ENCODE results near the gene GOLM1.
A peak's percentile ranks its signal among the peaks of the same experiment; 100 is the strongest.
"Not testable (repeated sequence)": the region's sequence is repeated elsewhere in the genome, so short reads cannot be mapped to it uniquely, and the experiment has no call there.

The GOLM1 gene

GRCh38 chr9:86098824-86099700 is at the start of gene GOLM1:
TSS of gene GOLM1 (minus strand) at chr9:86099558. CDS start at chr9:86079320, 20,238 bp downstream.
- peak; percentile 64 for DNase-seq

GRCh38 chr9:86146671-86147070 is 47.3 kb upstream of the GOLM1 start:
- peak; percentile 16 for DNase-seq

DNA sequence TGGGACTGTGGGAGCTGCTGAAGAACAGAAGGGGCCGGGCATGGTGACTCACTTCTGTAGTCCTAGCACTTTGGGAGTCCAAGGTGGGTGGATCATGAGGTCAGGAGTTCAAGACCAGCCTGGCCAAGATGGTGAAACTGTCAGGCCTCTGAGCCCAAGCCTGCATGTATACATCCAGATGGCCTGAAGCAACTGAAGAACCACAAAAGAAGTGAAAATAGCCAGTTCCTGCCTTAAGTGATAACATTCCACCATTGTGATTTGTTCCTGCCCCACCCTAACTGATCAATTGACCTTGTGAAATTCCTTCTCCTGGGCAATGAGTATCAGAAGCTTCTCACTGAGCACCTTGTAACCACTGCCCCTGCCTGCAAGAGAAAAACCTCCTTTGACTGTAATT is 46.6 kb upstream of the GOLM1 start:
- not testable (repeated sequence) for DNase-seq

- no peak for DNase-seq
Measured at GRCh38 chr9:86142973-86143372, 43.6 kb upstream of the GOLM1 start.

DNA sequence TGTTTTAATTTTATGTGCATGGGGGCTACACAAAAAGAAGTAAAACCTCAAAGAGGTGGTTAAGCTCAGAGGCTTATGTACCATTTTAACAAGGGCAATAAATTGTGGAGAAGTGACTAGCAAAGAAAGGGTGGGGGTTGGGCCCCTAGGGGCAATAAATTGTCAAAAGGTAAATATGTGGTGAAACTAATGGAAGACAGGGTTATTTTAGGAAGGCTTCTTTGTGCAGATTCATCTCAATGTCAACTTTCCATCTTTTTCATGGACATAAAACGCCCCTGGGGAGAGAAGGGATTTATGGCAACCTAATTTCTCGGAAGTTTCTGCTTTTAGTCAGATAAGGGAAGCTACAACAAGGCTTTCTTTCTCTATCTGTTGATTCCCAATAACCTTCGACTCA is 42.5 kb upstream of the GOLM1 start:
- DNase-seq: no peak

DNA sequence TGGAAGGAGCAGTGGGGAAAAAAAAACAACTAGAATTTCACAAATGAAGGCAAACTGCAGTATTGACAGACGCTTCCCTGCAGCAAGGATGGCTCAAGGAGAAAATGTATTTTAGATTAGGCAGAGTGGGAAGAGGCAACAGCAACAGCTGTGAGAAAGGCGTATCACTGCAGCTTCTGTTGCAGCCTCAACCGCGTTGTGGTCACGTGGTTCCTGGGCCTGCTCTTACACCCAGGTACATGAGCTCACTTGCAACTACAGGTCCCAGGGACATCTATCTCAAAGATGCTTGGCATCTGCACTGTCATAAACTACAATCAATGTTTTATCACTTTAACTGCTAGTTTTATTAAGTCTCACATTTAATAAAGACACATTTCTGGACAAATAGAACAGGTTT is 36.0 kb upstream of the GOLM1 start:
- no peak for DNase-seq

DNA sequence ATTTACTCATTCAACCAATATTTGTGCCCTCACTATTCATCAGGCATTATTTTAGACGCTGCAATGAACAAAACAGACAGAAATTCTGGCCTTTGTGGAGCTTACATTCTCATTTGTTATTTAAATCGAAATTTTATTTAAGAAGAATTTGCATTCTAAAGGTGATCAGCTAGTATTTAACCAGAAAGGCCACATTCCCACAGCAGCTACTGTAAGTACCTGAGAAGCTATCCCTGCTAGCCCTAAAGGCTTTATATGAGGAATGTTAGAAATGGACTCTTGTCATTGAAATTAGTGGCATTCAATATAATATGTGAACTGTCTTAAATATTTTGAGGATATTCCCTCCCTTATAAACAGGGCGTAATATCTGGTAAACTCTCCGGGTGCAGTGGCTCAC is 35.0 kb upstream of the GOLM1 start:
- DNase-seq: no peak

DNA sequence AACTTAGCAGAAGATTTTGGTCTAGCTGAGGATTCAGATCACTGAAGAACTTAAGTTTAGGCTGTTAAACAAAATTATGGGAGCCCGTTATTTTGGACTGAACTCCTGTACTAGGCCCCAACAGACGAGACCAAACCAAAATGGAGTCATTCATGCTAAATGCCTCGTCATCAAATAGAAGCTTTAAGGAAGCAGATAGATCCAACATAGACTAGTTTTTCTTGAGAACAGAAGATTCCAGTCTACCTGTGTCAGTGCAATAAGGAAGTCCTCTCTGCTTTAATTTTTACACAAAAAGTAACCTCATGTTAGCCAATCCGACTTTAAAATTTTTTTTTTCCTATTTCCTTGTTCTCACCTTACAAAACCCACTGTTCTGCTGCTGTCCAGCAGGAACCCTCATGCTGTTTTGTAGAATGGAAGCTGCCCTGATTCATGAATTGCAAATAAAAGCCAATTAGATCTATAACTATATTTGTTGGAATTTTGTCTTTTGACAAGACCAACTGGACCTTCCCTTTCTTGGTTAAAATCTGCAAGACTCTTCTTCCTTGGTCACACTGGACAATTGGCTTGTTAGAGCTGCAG is 29.0 kb upstream of the GOLM1 start:
- DNase-seq: no peak

- peak; percentile 87 for DNase-seq
Measured at GRCh38 chr9:86126998-86127972, 27.9 kb upstream of the GOLM1 start.

DNA sequence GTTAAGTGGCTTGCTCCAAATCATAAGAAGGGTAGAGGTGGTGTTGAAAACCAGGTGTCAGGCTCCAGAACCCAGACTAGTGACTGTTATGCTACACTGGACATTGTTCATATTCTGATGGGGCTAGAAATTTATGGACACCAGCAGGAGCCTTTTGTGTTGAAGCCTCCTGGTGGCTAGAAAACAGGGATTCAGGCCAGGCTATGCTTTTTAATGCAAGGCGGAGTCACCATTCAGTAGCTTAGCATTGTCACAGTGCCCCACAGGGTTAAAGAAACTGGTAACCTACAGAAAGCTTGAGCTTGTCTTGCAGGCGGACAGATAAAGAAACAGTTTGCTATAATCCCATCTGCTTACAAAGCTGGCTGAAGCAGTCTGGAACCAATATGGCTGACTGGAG is 23.0 kb upstream of the GOLM1 start:
- DNase-seq: no peak

- no peak for DNase-seq
Measured at GRCh38 chr9:86119457-86119856, 20.1 kb upstream of the GOLM1 start.

DNA sequence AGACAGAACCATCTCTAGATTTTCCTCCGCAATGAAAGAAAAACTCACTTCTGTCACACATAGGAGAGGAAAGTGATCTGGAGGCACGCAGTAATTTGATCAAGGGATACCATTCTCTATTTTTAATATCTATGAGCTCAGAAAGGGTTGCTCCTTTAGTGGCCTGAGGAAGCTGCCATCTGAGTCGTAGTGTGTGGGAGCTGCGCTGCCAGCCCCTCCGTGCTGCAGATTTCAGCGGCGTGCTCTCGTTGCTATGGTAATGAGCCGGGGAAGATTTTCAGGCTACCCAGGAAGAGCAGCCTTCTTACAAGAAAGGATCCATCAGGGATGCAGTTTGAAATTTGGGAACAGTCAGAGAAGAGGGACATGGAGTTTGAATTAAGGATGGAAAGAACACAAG is 17.1 kb upstream of the GOLM1 start:
- DNase-seq: no peak

DNA sequence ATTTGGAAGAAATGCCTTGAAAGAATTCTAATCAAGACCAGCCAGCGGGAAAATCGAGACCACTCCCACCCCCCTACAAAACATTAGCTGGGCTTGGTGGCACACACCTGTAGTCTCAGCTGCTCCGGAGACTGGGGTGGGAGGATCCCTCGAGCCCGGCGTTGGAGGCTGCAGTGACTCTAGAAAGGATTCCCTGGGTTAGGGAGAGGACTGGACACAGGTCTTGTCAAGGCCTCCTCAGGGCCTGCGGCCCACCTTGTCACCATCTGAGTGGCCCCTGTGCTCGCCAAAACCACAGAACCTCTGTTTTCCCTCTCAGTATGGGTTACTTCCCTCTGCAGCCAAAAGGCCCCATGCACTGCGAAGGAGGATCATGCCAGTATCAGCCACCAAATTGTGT is 16.5 kb upstream of the GOLM1 start:
- DNase-seq: no peak

DNA sequence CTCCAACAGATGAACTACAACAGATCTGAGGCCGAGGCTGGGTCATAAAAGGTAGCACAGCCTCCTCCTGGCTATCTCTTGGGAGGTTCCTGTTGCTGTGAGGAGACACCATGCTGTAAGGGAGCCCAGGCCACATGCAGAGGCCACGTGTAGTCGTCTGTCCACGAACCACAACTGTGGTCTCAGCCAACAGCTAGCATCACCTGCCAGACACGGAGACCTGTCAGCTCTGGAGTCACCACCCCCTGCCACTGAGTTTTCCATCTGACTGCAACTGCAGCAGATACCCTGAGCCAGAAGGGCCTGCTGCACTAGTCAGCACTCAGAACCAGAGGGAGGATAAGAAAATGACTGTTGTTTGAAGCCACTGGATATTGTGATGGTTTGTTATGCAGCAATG is 12.7 kb upstream of the GOLM1 start:
- DNase-seq: no peak

DNA sequence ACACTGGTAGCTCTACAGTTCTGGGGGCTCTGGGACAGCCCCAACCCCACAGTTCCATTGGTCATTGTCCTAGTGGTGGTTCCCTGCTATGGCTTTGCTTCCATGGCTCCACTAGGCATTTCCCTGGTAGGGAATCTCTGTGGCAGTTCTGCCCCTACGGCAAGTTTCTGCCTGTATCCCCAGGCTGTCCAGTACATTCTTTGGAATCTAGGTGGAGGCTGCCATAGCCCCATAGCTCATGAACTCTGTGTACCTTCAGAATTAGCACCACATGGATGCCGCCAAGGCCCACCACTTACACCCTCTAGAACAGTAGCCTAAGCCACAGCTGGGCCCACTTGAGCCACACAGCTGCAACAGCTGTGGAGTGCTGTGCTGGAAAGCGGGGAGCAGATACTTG is 3.3 kb upstream of the GOLM1 start:
- DNase-seq: no peak

DNA sequence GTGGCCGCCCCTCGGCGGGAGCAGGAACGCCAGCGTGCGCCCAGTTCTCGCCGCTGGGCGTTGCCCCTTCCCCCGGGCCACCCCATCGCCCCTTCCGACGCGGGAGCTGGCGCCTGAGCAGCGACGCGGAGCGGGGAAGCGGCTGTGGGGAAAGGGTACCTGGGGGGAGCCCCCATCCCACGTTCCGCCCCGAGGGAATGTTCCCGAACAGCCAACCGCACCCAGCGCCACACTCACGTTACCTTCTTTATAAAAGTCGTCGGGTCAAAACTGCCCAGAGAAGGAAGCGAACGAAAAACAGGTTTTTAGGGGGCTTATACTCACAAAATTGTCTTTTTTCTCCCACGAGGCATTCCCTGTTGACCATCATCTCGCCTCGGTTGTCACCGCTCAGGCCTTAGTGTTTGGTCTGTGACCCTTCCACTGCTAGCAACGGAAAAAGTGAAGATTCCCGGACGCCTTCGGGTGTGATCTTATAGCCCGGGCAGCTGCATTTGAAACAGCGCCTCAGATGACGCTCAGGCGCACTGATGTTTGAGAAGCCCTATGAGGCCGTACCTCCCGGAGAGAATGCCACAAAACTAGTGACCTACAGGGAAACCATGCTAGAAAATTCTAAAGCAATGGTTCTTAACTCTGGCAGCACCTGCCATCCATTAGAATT is 475 bp upstream of the GOLM1 start:
- peak; percentile 54 for DNase-seq

GRCh38 chr9:86097510-86098224 is 1.7 kb downstream of the GOLM1 start:
- no peak for DNase-seq

- peak; percentile 40 for DNase-seq
Measured at GRCh38 chr9:86096386-86096785, 3.0 kb downstream of the GOLM1 start.

DNA sequence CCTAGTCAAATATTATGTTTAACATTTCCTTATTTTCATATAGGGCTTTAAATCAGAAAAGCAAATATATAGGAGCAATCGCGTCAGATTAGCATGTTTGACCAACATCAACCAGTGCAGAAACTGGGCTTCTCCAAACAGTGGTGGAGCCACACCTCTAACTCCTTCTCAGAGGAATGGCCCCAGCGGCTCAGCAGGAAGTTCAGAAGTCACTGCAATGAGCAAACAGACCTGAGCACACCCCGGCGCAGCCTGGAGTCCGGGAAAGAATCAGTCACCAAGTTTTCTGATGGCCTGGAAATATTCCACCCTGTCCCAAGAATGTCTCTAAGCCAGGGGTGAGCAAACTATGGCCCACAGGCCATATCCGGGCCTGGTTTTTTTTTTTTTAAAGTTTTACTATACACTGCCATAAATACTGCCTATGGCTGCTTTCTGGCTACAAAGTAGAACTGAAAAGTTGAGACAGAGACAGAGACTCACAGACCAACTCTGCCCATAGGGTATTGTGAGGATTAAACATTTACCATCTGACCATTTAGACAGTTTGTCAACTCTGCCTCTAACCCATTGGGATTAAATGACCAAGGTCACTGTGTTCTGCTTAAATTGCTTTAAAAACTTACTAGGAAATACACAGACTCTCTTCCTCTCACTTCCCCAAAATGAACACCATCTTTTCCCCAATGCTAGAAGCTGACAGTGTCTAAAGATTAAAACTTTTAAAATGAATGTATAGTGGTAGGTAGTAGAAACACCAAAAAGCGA is 5.4 kb downstream of the GOLM1 start:
- no peak for DNase-seq

DNA sequence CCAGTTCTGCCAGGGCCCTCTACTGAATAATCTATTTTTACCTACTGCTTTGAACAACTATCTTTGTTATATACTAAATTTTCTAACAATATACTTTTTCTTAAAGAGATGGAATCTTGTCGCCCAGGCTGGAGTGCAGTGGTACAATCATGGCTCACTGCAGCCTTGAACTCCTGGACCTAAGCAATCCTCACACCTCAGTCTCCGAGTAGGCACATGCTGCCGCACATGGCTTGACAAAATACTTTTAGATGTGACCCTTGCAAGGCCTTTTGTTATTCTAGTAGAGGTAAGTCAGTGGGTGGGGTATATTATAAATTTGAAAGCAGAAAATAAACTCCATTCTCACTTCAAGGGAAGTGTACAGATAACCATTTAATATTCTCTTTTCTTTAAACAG is 7.9 kb downstream of the GOLM1 start:
- DNase-seq: no peak

DNA sequence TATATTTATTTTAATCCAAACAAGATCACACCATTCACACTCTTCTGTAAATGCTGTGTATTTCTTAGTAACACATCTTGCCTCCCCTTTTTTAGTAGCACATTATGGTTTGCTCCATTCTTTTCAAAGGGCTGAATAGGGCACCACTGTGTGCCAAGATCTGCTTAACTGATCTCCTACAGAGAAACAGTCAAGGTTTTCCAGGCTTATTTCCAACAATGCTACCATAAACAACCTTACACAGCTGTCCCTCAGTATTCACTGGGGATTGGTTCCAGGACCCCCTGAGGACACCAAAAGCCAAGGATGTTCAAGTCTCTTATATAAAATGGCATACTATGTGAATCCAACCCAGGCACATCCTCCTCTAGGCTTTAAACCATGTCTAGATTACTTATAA is 16.5 kb downstream of the GOLM1 start:
- no peak for DNase-seq
